H1 (cell line): ENCODE measurements around the gene HNRNPM. TPM values are rescaled to one million over a fixed set of nuclear protein-coding genes. Genes with fewer than 3 reads are reported as not detected.

Source experiments
- ATF2 ChIP-seq: IDR thresholded peaks from 2 replicates; pipeline ENCODE4 v1.6.1; 2012; ENCODE audit warnings: low read length, inconsistent platforms
- BCL11A ChIP-seq, 2 experiments: IDR thresholded peaks; one replicate each; pipeline ENCODE4 v1.6.1; 2011; ENCODE audit warnings: low read depth in 2 of 2, low read length in 2 of 2, mild to moderate bottlenecking in 2 of 2
- CEBPB ChIP-seq: IDR thresholded peaks from 2 replicates; pipeline ENCODE4 v1.6.1; 2012; ENCODE audit warnings: low read depth, low read length
- CHD1 ChIP-seq: IDR thresholded peaks from 2 replicates; pipeline ENCODE4 v1.6.1; 2012; ENCODE audit warnings: low read depth, low read length, improper control_type of control experiment
- CHD2 ChIP-seq: IDR thresholded peaks from 2 replicates; pipeline ENCODE4 v1.6.1; 2012; ENCODE audit warnings: low read length, improper control_type of control experiment
- CHD7 ChIP-seq: fragments of 300-600 bp; sonication (generic); IDR thresholded peaks from 2 replicates; pipeline ENCODE4 v1.7.1; 2012; ENCODE audit warnings: low read length, moderate library complexity, mild to moderate bottlenecking, inconsistent platforms; ENCODE audit not compliant: insufficient replicate concordance
- HDAC2 ChIP-seq, 2 experiments: fragments of 300-600 bp in 1 of 2; sonication (generic) in 1 of 2; IDR thresholded peaks; 2 replicates each; pipeline ENCODE4 v1.6.1; 2011 to 2012; ENCODE audit warnings: low read depth in 2 of 2, low read length in 2 of 2, mild to moderate bottlenecking in 2 of 2, moderate library complexity in 2 of 2, borderline replicate concordance in 1 of 2, inconsistent platforms in 1 of 2
- POU5F1 ChIP-seq: IDR thresholded peaks from 2 replicates; pipeline ENCODE4 v1.6.1; 2011; ENCODE audit warnings: low read depth, mild to moderate bottlenecking, low read length, moderate library complexity
- polyA plus RNA-seq, 7 experiments: library from polyadenylated mRNA; depleted of rRNA in 3 of 7; stranded (reverse) in 5 of 7; unstranded in 2 of 7; fragments of >200 nt in 5 of 7; fragments of 200-250 nt in 2 of 7; gene quantifications; 1 replicate in 5 of 7; 2 replicates in 1 of 7; 4 replicates in 1 of 7; pipeline versions ENCODE4 v1.2.1 to v1.2.3, GENCODE V29; 2011 to 2013; ENCODE audit warnings: missing spikeins in 2 of 7, mixed read lengths in 2 of 7
- total RNA-seq: library from RNA; stranded (reverse); fragmentation: NEBNext Ultra II Directional; extraction: Animal tissue kit (Norgen Biotek cat#: 25700); gene quantifications from 2 replicates; pipeline ENCODE4 v1.2.1, GENCODE V29; 2021

Gene HNRNPM
- total and polyA plus RNA-seq, 2 of the 8 experiments (the other 6 are each of a cell fraction or from before 2014, with no cell fraction given): 375 to 474 TPM

- TF ChIP-seq CHD7 (no peak), BCL11A (IDR thresholded peaks at IDR 0.05; ENCODE audit: low read depth in 2 of 2, low read length in 2 of 2) (no peak), CEBPB (no peak), CHD1 (no peak), HDAC2 (IDR thresholded peaks at IDR 0.05; ENCODE audit: borderline replicate concordance in 1 of 2, low read depth in 2 of 2, low read length in 2 of 2) (no peak), POU5F1 (no peak), ATF2 (no peak), CHD2 (no peak)
Observed at GRCh38 chr19:8468761-8469373, 24.1 kb downstream of the HNRNPM start (continued).
